GM12892 (cell line): ENCODE data around the gene XKR8.
"Not testable (repeated sequence)": the region's sequence is repeated elsewhere in the genome, so short reads cannot be mapped to it uniquely, and the experiment has no call there.

Source experiments
- DNase-seq: peaks from one replicate; pipeline ENCODE4 v3.0.0; 2011; ENCODE audit not compliant: insufficient read length
- FAIRE-seq: peaks from 2 replicates; lab custom pipeline; 2011; peaks lifted over from hg19 to GRCh38; lab: Jason Lieb, UNC
- POLR2A ChIP-seq: IDR thresholded peaks from 2 replicates; pipeline ENCODE4 v1.6.1; 2011; ENCODE audit warnings: low read depth, low read length, control low read depth
- POLR2AphosphoS5 ChIP-seq: IDR thresholded peaks from 2 replicates; pipeline ENCODE4 v1.6.1; 2011; ENCODE audit warnings: low read depth, low read length, control low read depth
- TAF1 ChIP-seq: IDR thresholded peaks from 2 replicates; pipeline ENCODE4 v1.6.1; 2011; ENCODE audit warnings: low read depth, mild to moderate bottlenecking, control low read depth, low read length, borderline replicate concordance

XKR8 gene

DNA sequence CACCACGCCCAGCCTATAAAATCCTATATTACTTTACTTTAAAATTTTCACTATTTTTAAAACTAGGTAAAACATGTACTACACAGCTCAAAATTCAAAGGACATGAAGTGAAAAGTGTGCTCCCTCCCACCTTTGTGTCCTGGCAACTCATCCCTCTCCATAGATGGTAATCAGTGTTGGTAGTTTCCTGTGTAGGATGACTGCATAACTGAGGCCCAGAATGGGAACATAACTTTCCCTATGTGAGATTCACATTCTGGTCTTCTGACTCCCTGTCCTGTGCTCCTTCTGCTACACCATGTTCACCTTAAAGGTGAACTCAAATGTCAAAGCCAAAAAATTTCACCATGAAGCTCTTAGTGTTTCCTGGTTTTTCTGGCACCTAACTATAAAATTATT lies 39.3 kb downstream of the XKR8 start:
- DNase-seq (no peak), FAIRE-seq (no peak)
- TF ChIP-seq POLR2A (no peak), TAF1 (no peak), POLR2AphosphoS5 (no peak)

DNA sequence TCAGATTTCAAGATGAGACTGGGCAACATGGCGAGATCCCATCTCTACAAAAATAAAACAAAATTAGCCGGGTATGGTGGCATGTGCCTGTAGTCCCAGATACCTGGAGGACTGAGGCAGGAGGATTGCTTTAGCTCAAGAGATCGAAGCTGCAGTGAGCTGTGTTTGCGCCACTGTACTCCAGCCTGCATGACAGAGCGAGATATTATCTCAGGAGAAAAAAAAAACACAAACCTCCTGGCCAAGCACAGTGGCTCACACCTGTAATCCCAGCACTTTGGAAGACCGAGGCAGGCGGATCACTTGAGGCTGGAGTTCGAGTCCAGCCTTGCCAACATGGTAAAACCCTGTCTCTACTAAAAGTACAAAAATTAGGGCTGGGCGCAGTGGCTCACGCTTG lies 42.8 kb downstream of the XKR8 start:
- FAIRE-seq (no peak), DNase-seq (no peak)
- TF ChIP-seq POLR2A (no peak), POLR2AphosphoS5 (no peak), TAF1 (no peak)

DNA sequence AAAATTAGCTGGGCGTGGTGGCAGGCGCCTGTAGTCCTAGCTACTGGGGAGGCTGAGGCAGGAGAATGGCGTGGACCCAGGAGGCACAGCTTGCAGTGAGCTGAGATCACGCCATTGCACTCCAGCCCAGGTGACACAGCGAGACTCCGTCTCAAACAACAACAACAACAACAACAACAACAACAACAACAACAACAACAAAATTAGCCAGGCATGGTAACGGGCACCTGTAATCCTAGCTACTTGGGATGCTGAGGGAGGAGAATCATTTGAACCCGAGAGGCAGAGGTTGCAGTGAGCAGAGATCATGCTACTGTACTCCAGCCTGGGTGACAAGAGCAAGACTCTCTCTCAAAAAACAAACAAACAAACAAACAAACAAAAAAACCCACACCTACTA lies 43.3 kb downstream of the XKR8 start:
- not testable (repeated sequence) for DNase-seq

DNA sequence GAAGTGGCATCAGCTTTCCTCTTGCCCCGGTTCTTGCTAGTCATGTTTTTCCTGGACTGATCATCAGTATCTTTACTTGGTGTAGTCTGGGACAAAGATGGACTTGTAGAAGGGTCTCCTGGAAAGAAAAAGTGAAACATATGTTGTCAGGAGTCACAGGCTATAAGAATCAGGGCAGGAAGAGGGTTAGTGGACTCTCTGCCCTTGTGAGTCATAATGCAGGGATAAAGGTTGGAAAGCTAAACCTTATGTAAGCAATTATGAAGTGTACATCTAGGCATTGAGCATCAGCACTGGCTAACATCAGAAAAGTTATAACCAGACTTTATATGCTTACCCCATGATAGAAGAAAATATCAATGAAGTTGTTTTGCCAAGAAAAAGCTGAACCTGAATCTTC lies 51.2 kb downstream of the XKR8 start:
- TF ChIP-seq TAF1 (no peak), POLR2A (no peak), POLR2AphosphoS5 (no peak)
- DNase-seq = no peak
- FAIRE-seq = no peak

More for the DNA sequence above, 43.3 kb downstream of the XKR8 start:
- not testable (repeated sequence) for FAIRE-seq
